OCI-LY7 (cell line): ENCODE measurements around the gene MCRIP2.

Experiments
- EZH2phosphoT487 ChIP-seq: fragments of 200-600 bp; sonication (generic); IDR thresholded peaks from 2 replicates; pipeline ENCODE4 v1.6.1; 2018; ENCODE audit warnings: low read depth, borderline replicate concordance, mild to moderate bottlenecking, mixed run types, antibody characterized with exemption, low read length, moderate library complexity, mixed read lengths
- TF ChIP-seq, protein P1 (sequence below): fragments of 200-600 bp; sonication (generic); conservative IDR thresholded peaks from 2 replicates; pipeline ENCODE4 v1.5.1; 2014; ENCODE audit warnings: mild to moderate bottlenecking, antibody characterized with exemption, low read length, moderate library complexity, mixed read lengths

DNA sequence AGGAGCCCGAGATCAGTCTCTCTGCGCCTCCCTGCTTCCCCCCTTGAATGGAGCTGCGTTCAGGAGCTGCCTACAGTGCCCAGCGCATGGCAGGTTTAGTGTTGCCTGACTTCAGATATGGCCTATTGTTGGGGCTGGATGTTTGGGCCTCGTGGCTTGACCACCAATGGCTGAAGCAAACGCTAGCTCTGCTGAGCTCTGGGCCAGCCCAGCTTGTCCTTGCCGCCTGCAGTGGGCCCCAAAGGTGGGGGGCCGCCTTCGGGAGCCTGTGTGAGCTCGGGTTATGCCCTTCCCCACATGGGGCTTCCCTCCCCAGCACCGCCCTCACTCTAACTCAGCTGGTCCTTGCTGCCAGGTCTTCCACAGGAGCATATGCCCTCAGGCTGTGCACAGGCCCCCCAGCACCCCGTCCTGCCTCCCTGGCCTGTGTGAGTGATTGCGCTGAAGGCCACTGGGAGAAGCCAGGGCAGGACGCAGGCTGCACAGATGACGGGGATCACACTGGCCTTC is 3.5 kb upstream of the MCRIP2 start:
- TF ChIP-seq EZH2phosphoT487, result no peak
- TF ChIP-seq, protein P1, sequence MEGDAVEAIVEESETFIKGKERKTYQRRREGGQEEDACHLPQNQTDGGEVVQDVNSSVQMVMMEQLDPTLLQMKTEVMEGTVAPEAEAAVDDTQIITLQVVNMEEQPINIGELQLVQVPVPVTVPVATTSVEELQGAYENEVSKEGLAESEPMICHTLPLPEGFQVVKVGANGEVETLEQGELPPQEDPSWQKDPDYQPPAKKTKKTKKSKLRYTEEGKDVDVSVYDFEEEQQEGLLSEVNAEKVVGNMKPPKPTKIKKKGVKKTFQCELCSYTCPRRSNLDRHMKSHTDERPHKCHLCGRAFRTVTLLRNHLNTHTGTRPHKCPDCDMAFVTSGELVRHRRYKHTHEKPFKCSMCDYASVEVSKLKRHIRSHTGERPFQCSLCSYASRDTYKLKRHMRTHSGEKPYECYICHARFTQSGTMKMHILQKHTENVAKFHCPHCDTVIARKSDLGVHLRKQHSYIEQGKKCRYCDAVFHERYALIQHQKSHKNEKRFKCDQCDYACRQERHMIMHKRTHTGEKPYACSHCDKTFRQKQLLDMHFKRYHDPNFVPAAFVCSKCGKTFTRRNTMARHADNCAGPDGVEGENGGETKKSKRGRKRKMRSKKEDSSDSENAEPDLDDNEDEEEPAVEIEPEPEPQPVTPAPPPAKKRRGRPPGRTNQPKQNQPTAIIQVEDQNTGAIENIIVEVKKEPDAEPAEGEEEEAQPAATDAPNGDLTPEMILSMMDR, result no peak
